HG02938 (cell line): ENCODE measurements around the gene MS4A4E.
"Not testable (repeated sequence)": the region's sequence is repeated elsewhere in the genome, so short reads cannot be mapped to it uniquely, and the experiment has no call there.

Experiments
- ATAC-seq: cut with Tn5 transposase; IDR thresholded peaks from one replicate; pipeline ENCODE4 v1.9.1; 2021; ENCODE audit warnings: mild to moderate bottlenecking, moderate library complexity; ENCODE audit not compliant: unreplicated experiment

Gene MS4A4E

GRCh38 chr11:60222141-60222540 is 20.8 kb downstream of the MS4A4E start:
- no peak for ATAC-seq

GRCh38 chr11:60221692-60222091 is 21.2 kb downstream of the MS4A4E start:
- ATAC-seq, result no peak

- no peak for ATAC-seq
Measured at GRCh38 chr11:60221181-60221580, 21.8 kb downstream of the MS4A4E start.

- ATAC-seq, result no peak
Measured at GRCh38 chr11:60214386-60214785, 28.6 kb downstream of the MS4A4E start.

- no peak for ATAC-seq
Measured at GRCh38 chr11:60211206-60211605, 31.7 kb downstream of the MS4A4E start.

GRCh38 chr11:60209977-60210376 is 33.0 kb downstream of the MS4A4E start:
- ATAC-seq, result no peak

- ATAC-seq, result no peak
Measured at GRCh38 chr11:60208951-60209350, 34.0 kb downstream of the MS4A4E start.

- ATAC-seq, result no peak
Measured at GRCh38 chr11:60208146-60208895, 34.6 kb downstream of the MS4A4E start.

- ATAC-seq, result no peak
Measured at GRCh38 chr11:60206616-60207015, 36.3 kb downstream of the MS4A4E start.

- no peak for ATAC-seq
Measured at GRCh38 chr11:60204922-60205321, 38.0 kb downstream of the MS4A4E start.

- not testable (repeated sequence) for ATAC-seq
Measured at GRCh38 chr11:60201334-60201733, 41.6 kb downstream of the MS4A4E start.

- no peak for ATAC-seq
Measured at GRCh38 chr11:60197442-60197841, 45.5 kb downstream of the MS4A4E start.

GRCh38 chr11:60195923-60196368 is 47.0 kb downstream of the MS4A4E start:
- no peak for ATAC-seq

GRCh38 chr11:60194511-60194910 is 48.4 kb downstream of the MS4A4E start:
- no peak for ATAC-seq

GRCh38 chr11:60193687-60194433 is 49.1 kb downstream of the MS4A4E start:
- ATAC-seq, result peak; percentile 97

- not testable (repeated sequence) for ATAC-seq
Measured at GRCh38 chr11:60192564-60192963, 50.4 kb downstream of the MS4A4E start.

- ATAC-seq, result not testable (repeated sequence)
Measured at GRCh38 chr11:60188481-60188880, 54.5 kb downstream of the MS4A4E start.

GRCh38 chr11:60186128-60186527 is 56.8 kb downstream of the MS4A4E start:
- ATAC-seq, result not testable (repeated sequence)

- ATAC-seq, result not testable (repeated sequence)
Measured at GRCh38 chr11:60185512-60185827, 57.5 kb downstream of the MS4A4E start.

- ATAC-seq, result no peak
Measured at GRCh38 chr11:60184824-60185511, 58.0 kb downstream of the MS4A4E start.

GRCh38 chr11:60183591-60184205 is 59.2 kb downstream of the MS4A4E start:
- ATAC-seq, result no peak
